Ovary (tissue), 9 donors: ENCODE measurements around the gene TXNIP. TPM values are rescaled to one million over a fixed set of nuclear protein-coding genes. Genes with fewer than 3 reads are reported as not detected.

Experiments
- DNase-seq, 5 donors: peaks; one replicate each; pipeline ENCODE4 v3.0.0-alpha.2; 2019 to 2020
- H3K27ac ChIP-seq, 2 donors: fragments of 200-600 bp; one replicate each; pipeline versions ENCODE4 v1.5.1 to v1.8.0; 2019 to 2022
- H3K27me3 ChIP-seq: fragments of 200-600 bp; one replicate; pipeline ENCODE4 v1.8.0; 2022
- H3K36me3 ChIP-seq: fragments of 200-600 bp; sonication (generic); one replicate; pipeline ENCODE4 v1.5.1; 2019
- H3K4me1 ChIP-seq: one replicate; pipeline ENCODE4 v1.8.1; 2013; ENCODE audit warnings: mild to moderate bottlenecking, moderate library complexity; ENCODE audit not compliant: insufficient read depth
- H3K4me3 ChIP-seq: fragments of 200-600 bp; sonication (generic); one replicate; pipeline ENCODE4 v1.5.1; 2017
- H3K9me3 ChIP-seq, 2 donors: fragments of 200-600 bp in 1 of 2; sonication (generic) in 1 of 2; one replicate each; pipeline versions ENCODE4 v1.5.1 to v1.8.1; 2013 to 2019; ENCODE audit warnings: mild to moderate bottlenecking in 1 of 2, moderate library complexity in 1 of 2
- CTCF ChIP-seq, 3 donors: fragments of 450-650 bp in 2 of 3; fragments of 200-600 bp in 1 of 3; IDR thresholded peaks; one replicate each; pipeline versions ENCODE4 v1.5.1 to v1.8.0; 2016 to 2022; ENCODE audit warnings: antibody characterized with exemption in 3 of 3, mild to moderate bottlenecking in 1 of 3
- EP300 ChIP-seq: sonication (generic); formaldehyde crosslinking; IDR thresholded peaks from one replicate; pipeline ENCODE4 v1.6.1; 2017; ENCODE audit warnings: antibody characterized with exemption
- POLR2A ChIP-seq: fragments of 450-650 bp; IDR thresholded peaks from one replicate; pipeline ENCODE4 v1.6.1; 2017; ENCODE audit warnings: antibody characterized with exemption, mild to moderate bottlenecking, moderate library complexity
- WGBS, 3 donors: extraction: QIAGEN DNeasy Blood & Tissue Kit in 1 of 3; methylation state at CpG; one replicate each; pipeline versions ENCODE4 v1.1.5 to v1.1.7; 2013 to 2017; 5-methylcytosine and 5-hydroxymethylcytosine counted together
- intact Hi-C, 4 donors: fragments of 100-400 bp; cut with DNase I; formaldehyde crosslinking; loops; one replicate each; pipeline versions ENCODE4 v1.11.0 to v1.15.1; 2022 to 2023
- polyA plus RNA-seq, 2 donors: library from polyadenylated mRNA; stranded (reverse); fragments of 200-250 nt in 1 of 2; fragments of 350-450 nt in 1 of 2; fragmentation: Illumina TruSeq in 1 of 2; extraction: RNeasy Lipid Tissue Mini Kit (QIAGEN cat#74804) in 1 of 2; gene quantifications; one replicate each; pipeline ENCODE4 v1.2.3, GENCODE V29; 2013 to 2014
- total RNA-seq, 7 donors: library from RNA; depleted of rRNA in 2 of 7; stranded (reverse); fragments of >200 nt in 2 of 7; fragmentation: NEBNext Ultra II Directional in 3 of 7; extraction: Animal tissue kit (Norgen Biotek cat#: 25700) in 3 of 7; gene quantifications; one replicate each; pipeline versions ENCODE4 v1.1.0 to v1.2.4, GENCODE V29; 2016 to 2023
- donor health status: DM: no; HTN: no; CAD: no; lungs with moderate emphysema.
- donor health status: DM: no; HTN: no; CAD: no.
- donor health status: Bipolar disorder and iron deficiency.
- donor health status: DM: yes; HTN: yes; CAD: no.
- donor health status: DM: no; HTN: no; CAD: no.
- donor health status: DM: yes; HTN: yes; CAD: no.

The TXNIP gene
- total and polyA plus RNA-seq, 9 donors: 335 to 1,406 (median 617) TPM

- Histone ChIP-seq H3K9me3 (no peaks in the 10 kb centered on the region), H3K27me3 (no peaks in the 10 kb centered on the region), H3K4me3 (no peak overlapping the region), H3K36me3 (no peaks in the 10 kb centered on the region), H3K27ac (no peak overlapping the region), H3K4me1 (peaks cover 5% of the 10 kb centered on the region)
- 91 to 94% (median 93%) methylated on average over 2 of the region's 2 CpGs for WGBS, 3 donors
- no peak for DNase-seq
- TF ChIP-seq POLR2A: no peak
- no peak for TF ChIP-seq CTCF (IDR thresholded peaks at IDR 0.05)
- no peak for TF ChIP-seq EP300
- intact Hi-C loops: loop anchor here in 2 of 4 donors (2.0 to 10.0 kb wide), 2 partner anchors 21 to 107 kb away; no protein-coding TSS in a partner anchor
Observed at GRCh38 chr1:146001709-146002108, 5.3 kb upstream of the TXNIP start.

GRCh38 chr1:145999321-146000024, 3.1 kb upstream of the TXNIP start:
- H3K27ac ChIP-seq: peak overlapping the region; percentile 37 to 74
- H3K9me3 ChIP-seq: no peaks in the 10 kb centered on the region
- H3K36me3 ChIP-seq: peaks cover under 1% of the 10 kb centered on the region
- intact Hi-C loops: loop anchor here in 2 of 4 donors (2.0 to 10.0 kb wide), 2 partner anchors 19 to 105 kb away; no protein-coding TSS in a partner anchor
- H3K4me3 ChIP-seq: peak overlapping the region; percentile 18
- TF ChIP-seq CTCF (IDR thresholded peaks at IDR 0.05): no peak
- TF ChIP-seq EP300: no peak
- no peak for TF ChIP-seq POLR2A
- DNase-seq: peak; percentile 51 to 64 (median 57)
- H3K27me3 ChIP-seq: no peaks in the 10 kb centered on the region
- H3K4me1 ChIP-seq: peaks cover 5% of the 10 kb centered on the region
- WGBS, 3 donors: 10 to 13% (median 11%) methylated on average over 5 of the region's 5 CpGs

GRCh38 chr1:145997718-145998023, 1.3 kb upstream of the TXNIP start:
- peak in 1 of 5 donors; percentile 36 for DNase-seq

GRCh38 chr1:145997016-145997717, 788 bp upstream of the TXNIP start:
- no peaks in the 10 kb centered on the region for H3K27me3 ChIP-seq
- peak overlapping the region; percentile 74 to 86 for H3K27ac ChIP-seq
- TF ChIP-seq EP300 (no peak), POLR2A (no peak), CTCF (IDR thresholded peaks at IDR 0.05) (no peak)
- peak in 4 of 5 donors; percentile 43 to 66 (median 54) for DNase-seq
- peak overlapping the region; percentile 83 for H3K4me3 ChIP-seq
- intact Hi-C loops: no loop called here
- peaks cover 12% of the 10 kb centered on the region for H3K4me1 ChIP-seq
- H3K36me3 ChIP-seq: peaks cover 4% of the 10 kb centered on the region
- no peaks in the 10 kb centered on the region for H3K9me3 ChIP-seq
- 19 to 20% (median 20%) methylated on average over 12 of the region's 12 CpGs for WGBS, 3 donors

More at GRCh38 chr1:145997718-145998023, 1.3 kb upstream of the TXNIP start:
- Histone ChIP-seq H3K4me1 (peaks cover 9% of the 10 kb centered on the region), H3K27ac (peak overlapping the region; percentile 74 to 86), H3K36me3 (peaks cover 4% of the 10 kb centered on the region), H3K4me3 (peak overlapping the region; percentile 83), H3K27me3 (no peaks in the 10 kb centered on the region), H3K9me3 (no peaks in the 10 kb centered on the region)
- intact Hi-C loops: no loop called here
- TF ChIP-seq CTCF (IDR thresholded peaks at IDR 0.05): no peak
- no peak for TF ChIP-seq EP300
- TF ChIP-seq POLR2A: no peak
- WGBS, 3 donors: 34 to 35% (median 35%) methylated on average over 3 of the region's 3 CpGs
